Measurements from ENCODE around the gene PLN.

Gene PLN

GRCh38 chr6:118548136-118548535 is at the start of gene PLN:
TSS of gene PLN (plus strand) at chr6:118548296. CDS start at chr6:118558922, 10,626 bp downstream.
- DNase-seq, result no peak

GRCh38 chr6:118500130-118501015 is 47.7 kb upstream of the PLN start:
- DNase-seq, result no peak

GRCh38 chr6:118501099-118501498 is 47.0 kb upstream of the PLN start:
- no peak for DNase-seq

GRCh38 chr6:118501765-118502164 is 46.3 kb upstream of the PLN start:
- DNase-seq, result no peak

- DNase-seq, result no peak
Measured at GRCh38 chr6:118502169-118502568, 45.9 kb upstream of the PLN start.

- DNase-seq, result no peak
Measured at GRCh38 chr6:118504611-118505010, 43.5 kb upstream of the PLN start.

- no peak for DNase-seq
Measured at GRCh38 chr6:118505656-118506055, 42.4 kb upstream of the PLN start.

GRCh38 chr6:118506071-118506638 is 41.9 kb upstream of the PLN start:
- DNase-seq, result no peak

- no peak for DNase-seq
Measured at GRCh38 chr6:118507636-118508035, 40.5 kb upstream of the PLN start.

GRCh38 chr6:118509009-118509617 is 39.0 kb upstream of the PLN start:
- DNase-seq, result peak in 11 of 56 donors; percentile 2 to 71 (median 15)

GRCh38 chr6:118511930-118512715 is 36.0 kb upstream of the PLN start:
- DNase-seq, result no peak

- DNase-seq, result no peak
Measured at GRCh38 chr6:118514689-118515088, 33.4 kb upstream of the PLN start.

GRCh38 chr6:118522422-118522821 is 25.7 kb upstream of the PLN start:
- no peak for DNase-seq

- no peak for DNase-seq
Measured at GRCh38 chr6:118523216-118523615, 24.9 kb upstream of the PLN start.

- no peak for DNase-seq
Measured at GRCh38 chr6:118524686-118525085, 23.4 kb upstream of the PLN start.

- DNase-seq, result no peak
Measured at GRCh38 chr6:118525913-118526780, 21.9 kb upstream of the PLN start.

GRCh38 chr6:118528129-118528528 is 20.0 kb upstream of the PLN start:
- DNase-seq, result no peak

- no peak for DNase-seq
Measured at GRCh38 chr6:118529756-118530155, 18.3 kb upstream of the PLN start.

- DNase-seq, result no peak
Measured at GRCh38 chr6:118530942-118531341, 17.2 kb upstream of the PLN start.

GRCh38 chr6:118535176-118535844 is 12.8 kb upstream of the PLN start:
- DNase-seq, result no peak
